Memory B cell (primary cell): ENCODE results near the gene RASGRF2.

ENCODE experiments used
- ATAC-seq: fragments of 150-1000 bp; cut with Tn5 transposase; 2 replicates; pipeline ENCODE4 v1.10.0; 2021; ENCODE audit warnings: low read depth, mild to moderate bottlenecking, moderate library complexity
- DNase-seq, 2 donors: peaks; one replicate each; pipeline ENCODE4 v3.0.0; 2022; ENCODE audit warnings: low spot score in 2 of 2
- H3K27ac Mint-ChIP-seq: one replicate; pipeline ENCODE4 v1.8.0; 2022; ENCODE audit warnings: mild to moderate bottlenecking, moderate library complexity, mixed read lengths
- H3K27me3 Mint-ChIP-seq: one replicate; pipeline ENCODE4 v1.8.0; 2022; ENCODE audit warnings: mixed read lengths
- H3K36me3 Mint-ChIP-seq: one replicate; pipeline ENCODE4 v1.8.0; 2022; ENCODE audit warnings: mild to moderate bottlenecking, mixed read lengths
- H3K4me1 Mint-ChIP-seq: one replicate; pipeline ENCODE4 v1.8.0; 2022; ENCODE audit warnings: mixed read lengths
- H3K4me3 Mint-ChIP-seq: one replicate; pipeline ENCODE4 v1.8.0; 2022; ENCODE audit warnings: mild to moderate bottlenecking, moderate library complexity, mixed read lengths
- H3K9me3 Mint-ChIP-seq: one replicate; pipeline ENCODE4 v1.8.0; 2022; ENCODE audit warnings: mixed read lengths

Gene RASGRF2

DNA sequence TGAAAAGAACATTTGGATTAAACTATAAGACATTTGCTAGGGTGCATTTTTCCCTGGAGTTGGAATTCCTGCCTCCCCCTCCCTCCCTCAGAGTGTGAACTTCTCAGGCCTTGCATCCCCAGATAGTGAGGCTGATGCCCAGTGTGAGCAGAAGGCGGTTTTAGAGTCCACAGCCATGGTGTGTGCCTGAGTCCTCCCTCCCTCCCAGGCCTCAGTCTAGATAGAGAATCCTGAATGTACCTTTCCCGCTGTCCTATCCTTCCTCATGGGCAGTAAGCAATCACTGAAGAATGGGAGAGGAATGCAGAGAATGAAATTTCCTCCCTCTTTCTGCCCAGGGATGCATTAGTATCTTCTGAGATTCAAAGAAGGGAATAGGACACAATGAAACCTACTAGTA, 108.5 kb downstream of the RASGRF2 start:
- no peaks in the 10 kb centered on the region for H3K4me1 Mint-ChIP-seq
- DNase-seq, result no peak
- no peaks in the 10 kb centered on the region for H3K36me3 Mint-ChIP-seq

DNA sequence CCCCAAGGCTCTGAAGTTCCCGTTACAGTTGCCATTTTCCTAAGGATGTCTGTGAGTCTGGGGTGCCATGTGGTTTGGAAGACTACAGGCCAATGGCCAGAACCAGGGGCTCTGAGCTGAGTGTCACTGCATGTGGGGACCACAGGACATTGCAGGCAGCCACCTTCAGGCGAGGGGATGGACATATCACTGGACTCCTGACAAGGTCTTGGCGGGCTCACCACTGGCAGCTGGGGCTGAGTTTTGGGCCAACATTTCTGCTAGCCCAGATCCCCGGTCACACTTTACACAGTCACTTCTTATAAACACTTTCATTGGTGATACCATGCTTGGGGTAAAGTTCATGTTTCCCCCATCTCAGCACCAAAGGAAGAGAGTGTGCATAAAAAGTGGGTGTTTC, 109.8 kb downstream of the RASGRF2 start:
- ATAC-seq, result no peak
- no peak for DNase-seq

More for the DNA sequence above, 108.5 kb downstream of the RASGRF2 start:
- H3K27me3 Mint-ChIP-seq, result peaks cover 7% of the 10 kb centered on the region
- H3K9me3 Mint-ChIP-seq, result peaks cover 2% of the 10 kb centered on the region
- no peak overlapping the region for H3K27ac Mint-ChIP-seq
- no peak overlapping the region for H3K4me3 Mint-ChIP-seq
- no peak for ATAC-seq

DNA sequence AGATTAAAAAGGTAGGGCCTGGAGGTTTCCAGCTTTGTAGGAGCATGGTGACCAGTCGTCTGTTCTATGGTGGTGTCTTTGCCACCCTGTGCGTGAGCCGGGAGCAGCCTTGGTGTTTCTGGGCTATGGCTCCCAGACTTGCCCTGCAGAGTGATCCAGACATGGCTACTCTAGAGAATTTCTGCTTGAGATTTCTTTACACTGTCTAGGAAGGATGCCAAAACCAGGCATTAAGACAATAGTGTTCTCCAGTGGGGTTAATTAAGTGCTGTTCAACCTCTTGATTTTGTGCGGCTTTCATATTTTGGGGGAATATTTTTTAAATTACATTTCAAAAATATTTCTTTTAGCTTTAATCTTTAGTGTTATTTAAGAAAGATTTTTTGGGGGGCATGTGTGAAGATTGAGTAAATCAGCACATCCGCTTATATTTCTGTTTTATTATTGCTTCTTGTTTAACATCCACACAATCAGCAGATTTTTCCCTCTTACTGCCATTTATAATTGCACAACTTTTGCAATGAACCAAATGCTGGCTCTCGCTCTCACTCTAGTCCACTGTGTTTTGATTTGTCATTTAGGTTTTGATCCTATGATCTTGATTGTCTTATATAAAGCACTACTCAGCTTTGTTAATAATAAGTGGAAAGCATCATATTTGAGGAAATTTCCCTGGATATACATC, 110.5 kb downstream of the RASGRF2 start:
- Mint-ChIP-seq H3K9me3 (no peaks in the 10 kb centered on the region), H3K27ac (no peak overlapping the region), H3K36me3 (no peaks in the 10 kb centered on the region), H3K4me1 (no peaks in the 10 kb centered on the region), H3K4me3 (no peak overlapping the region), H3K27me3 (peaks cover 3% of the 10 kb centered on the region)
- DNase-seq, result no peak
- ATAC-seq, result no peak

More for the DNA sequence above, 109.8 kb downstream of the RASGRF2 start:
- peaks cover 3% of the 10 kb centered on the region for H3K27me3 Mint-ChIP-seq
- no peaks in the 10 kb centered on the region for H3K4me1 Mint-ChIP-seq
- H3K4me3 Mint-ChIP-seq, result no peak overlapping the region
- no peaks in the 10 kb centered on the region for H3K9me3 Mint-ChIP-seq
- no peaks in the 10 kb centered on the region for H3K36me3 Mint-ChIP-seq
- H3K27ac Mint-ChIP-seq, result no peak overlapping the region

DNA sequence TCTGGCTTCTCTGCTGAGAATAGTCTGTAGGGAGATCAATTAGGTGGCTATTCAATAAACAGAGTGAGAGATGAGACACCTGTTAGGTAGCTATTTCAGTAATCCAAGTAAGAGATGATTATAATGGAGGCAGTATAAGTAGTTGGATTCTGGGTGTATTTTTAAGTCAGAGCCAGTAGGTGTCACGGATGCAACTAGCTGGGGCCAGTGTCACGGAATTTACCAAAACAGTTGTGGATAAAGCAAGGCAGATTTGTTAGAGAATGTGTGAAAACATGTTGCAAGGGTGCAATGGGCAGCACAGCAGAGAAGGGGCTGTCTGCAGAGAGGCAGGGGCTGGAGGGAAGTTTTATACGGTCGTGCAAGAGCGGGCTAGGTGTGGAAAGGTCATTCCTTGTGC, 114.9 kb downstream of the RASGRF2 start:
- Mint-ChIP-seq H3K36me3 (no peaks in the 10 kb centered on the region), H3K4me1 (no peaks in the 10 kb centered on the region), H3K9me3 (no peaks in the 10 kb centered on the region), H3K4me3 (no peak overlapping the region), H3K27me3 (peaks cover 1% of the 10 kb centered on the region), H3K27ac (no peak overlapping the region)
- DNase-seq (no peak), ATAC-seq (no peak)

DNA sequence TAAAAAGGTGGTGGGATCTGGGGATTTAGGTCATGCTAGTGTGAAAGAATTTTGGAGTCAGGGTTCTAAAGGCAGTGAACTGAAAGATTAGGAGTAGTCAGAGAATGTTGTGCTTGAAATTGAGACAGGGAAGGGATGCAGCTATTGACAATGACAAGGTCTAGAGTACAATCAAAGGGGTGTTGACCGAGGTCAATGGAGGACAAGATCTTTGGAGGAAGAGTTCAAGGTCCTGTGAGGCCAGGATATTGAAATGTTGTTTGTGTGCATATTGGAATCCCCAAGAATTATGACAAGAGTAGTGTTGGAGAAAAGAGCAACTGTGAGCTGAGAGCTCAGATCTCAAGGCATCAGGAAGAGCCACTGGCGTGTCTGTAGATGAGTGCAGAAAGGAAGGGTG, 116.9 kb downstream of the RASGRF2 start:
- no peaks in the 10 kb centered on the region for H3K36me3 Mint-ChIP-seq
- ATAC-seq (no peak), DNase-seq (no peak)
- H3K4me1 Mint-ChIP-seq, result no peaks in the 10 kb centered on the region
- H3K9me3 Mint-ChIP-seq, result no peaks in the 10 kb centered on the region
- H3K4me3 Mint-ChIP-seq, result no peak overlapping the region
- H3K27me3 Mint-ChIP-seq, result no peaks in the 10 kb centered on the region
- H3K27ac Mint-ChIP-seq, result no peak overlapping the region

DNA sequence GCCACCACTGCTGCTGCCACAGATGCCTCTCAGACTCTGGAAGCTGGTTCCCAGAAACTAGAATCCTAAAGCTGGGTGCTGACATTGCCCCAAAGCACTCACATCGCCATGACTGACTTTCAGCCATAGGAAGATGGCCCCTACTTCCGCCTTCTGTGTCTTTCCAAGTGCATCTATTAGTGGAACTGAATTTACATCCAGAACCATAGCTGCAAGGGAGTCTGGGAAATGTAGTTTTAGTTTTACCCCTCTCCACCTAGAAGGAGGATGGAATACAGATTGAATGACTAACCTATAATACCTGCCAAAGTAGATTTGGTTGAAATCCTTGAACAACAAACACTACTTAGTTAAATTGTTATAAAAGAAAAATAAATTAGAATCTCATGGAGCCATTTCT, 118.8 kb downstream of the RASGRF2 start:
- Mint-ChIP-seq H3K27ac (no peak overlapping the region), H3K36me3 (no peaks in the 10 kb centered on the region)

DNA sequence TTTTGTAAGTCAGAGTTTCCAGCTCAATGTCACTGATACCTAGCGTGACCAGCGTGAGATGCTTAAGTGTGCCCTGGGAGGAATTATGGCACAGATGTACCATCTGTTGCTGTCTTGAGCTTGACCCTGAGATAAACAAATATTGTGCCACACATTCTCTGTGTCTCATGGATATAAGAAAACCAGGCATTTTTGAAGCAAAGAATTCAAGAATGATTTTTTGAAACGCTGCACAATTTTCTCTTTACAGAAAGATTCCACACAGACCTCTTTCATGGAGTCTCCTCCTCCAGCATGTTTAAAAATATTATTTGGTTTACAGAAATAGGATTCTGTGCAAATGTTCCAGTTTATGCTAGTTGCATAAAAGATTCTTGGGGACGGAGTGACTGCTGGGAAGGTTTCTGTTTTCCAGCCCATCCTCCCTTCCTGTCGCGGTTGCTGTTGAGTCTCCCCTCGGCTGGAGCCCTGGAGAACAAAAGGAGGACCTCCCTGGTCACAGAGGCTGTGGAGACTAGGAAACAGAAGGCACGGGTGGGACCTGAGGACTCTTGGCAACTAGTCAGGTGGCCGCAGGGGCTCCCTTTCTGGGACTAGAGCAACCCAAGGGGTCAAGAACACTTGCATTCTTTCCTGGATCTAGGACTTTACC, 120.8 kb downstream of the RASGRF2 start:
- Mint-ChIP-seq H3K36me3 (no peaks in the 10 kb centered on the region), H3K27me3 (no peaks in the 10 kb centered on the region), H3K4me3 (no peak overlapping the region)

More for the DNA sequence above, 118.8 kb downstream of the RASGRF2 start:
- ATAC-seq (no peak), DNase-seq (no peak)
- Mint-ChIP-seq H3K27me3 (no peaks in the 10 kb centered on the region), H3K9me3 (no peaks in the 10 kb centered on the region), H3K4me3 (no peak overlapping the region), H3K4me1 (no peaks in the 10 kb centered on the region)

DNA sequence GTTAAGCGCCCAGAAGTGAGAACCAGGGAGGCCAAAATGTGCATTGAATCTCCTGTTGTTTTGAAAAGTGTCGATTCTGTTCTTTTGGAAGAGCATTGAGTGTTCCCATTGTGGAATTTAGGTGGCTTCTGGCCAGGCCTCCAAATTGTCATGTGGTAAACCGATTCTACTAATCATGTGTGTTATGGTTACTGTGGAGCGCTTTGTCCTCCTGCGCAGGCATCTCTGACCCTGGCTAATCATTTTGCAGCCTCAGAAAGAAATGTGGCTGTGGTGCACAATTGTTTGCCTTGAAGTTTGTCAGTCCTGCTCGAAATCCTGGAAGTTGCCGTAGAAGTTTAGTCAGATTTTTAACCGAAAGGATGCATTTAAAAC, 121.3 kb downstream of the RASGRF2 start:
- no peak overlapping the region for H3K4me3 Mint-ChIP-seq
- ATAC-seq (no peak), DNase-seq (no peak)
- no peaks in the 10 kb centered on the region for H3K9me3 Mint-ChIP-seq
- no peak overlapping the region for H3K27ac Mint-ChIP-seq
- H3K36me3 Mint-ChIP-seq, result no peaks in the 10 kb centered on the region
- H3K27me3 Mint-ChIP-seq, result no peaks in the 10 kb centered on the region
- no peaks in the 10 kb centered on the region for H3K4me1 Mint-ChIP-seq

More for the DNA sequence above, 120.8 kb downstream of the RASGRF2 start:
- DNase-seq (no peak), ATAC-seq (no peak)
- Mint-ChIP-seq H3K9me3 (no peaks in the 10 kb centered on the region), H3K4me1 (no peaks in the 10 kb centered on the region), H3K27ac (no peak overlapping the region)

DNA sequence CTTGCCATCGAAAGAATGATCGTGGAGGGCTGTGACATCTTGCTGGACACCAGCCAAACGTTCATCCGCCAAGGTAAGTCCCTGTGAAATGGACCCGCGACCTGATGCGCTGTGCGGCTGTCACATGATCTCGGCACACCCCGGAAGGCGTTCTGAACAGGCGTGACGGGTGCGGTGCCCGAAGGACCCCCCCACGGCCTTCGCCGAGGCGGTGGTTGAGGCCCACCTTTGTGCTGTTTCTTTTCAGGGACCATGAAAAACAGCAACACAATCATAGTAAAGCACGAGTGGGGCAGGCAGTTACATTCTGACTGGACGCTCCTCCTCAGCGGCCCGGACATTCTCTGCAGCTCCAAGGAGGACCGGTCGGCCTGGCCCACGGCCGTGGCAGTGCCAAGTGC, 126.7 kb downstream of the RASGRF2 start:
- H3K9me3 Mint-ChIP-seq, result no peaks in the 10 kb centered on the region
- H3K27ac Mint-ChIP-seq, result no peak overlapping the region
- no peaks in the 10 kb centered on the region for H3K4me1 Mint-ChIP-seq
- ATAC-seq, result no peak
- no peak for DNase-seq
- peaks cover 2% of the 10 kb centered on the region for H3K27me3 Mint-ChIP-seq
- H3K36me3 Mint-ChIP-seq, result no peaks in the 10 kb centered on the region
- H3K4me3 Mint-ChIP-seq, result no peak overlapping the region

DNA sequence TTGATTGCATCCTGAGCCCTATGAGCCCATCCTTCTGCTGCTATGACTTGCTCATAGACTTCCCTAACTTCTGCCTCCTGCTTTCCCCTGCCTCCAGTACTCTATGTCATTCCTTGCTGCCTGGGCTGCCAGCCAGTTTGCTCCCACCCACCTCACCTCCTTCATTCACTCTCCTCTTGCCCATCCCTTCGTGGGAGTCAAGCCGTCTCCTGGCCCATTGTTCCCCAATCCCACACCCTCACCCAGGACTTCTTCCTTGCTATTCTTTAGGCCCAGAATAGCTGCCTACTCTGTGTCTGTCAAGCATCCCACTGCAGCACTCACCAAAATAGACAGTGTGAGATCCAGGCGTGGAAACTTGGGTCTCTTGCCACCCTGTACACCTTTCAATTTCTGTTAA, 131.0 kb downstream of the RASGRF2 start:
- H3K4me3 Mint-ChIP-seq, result no peak overlapping the region
- no peaks in the 10 kb centered on the region for H3K36me3 Mint-ChIP-seq
- DNase-seq (no peak), ATAC-seq (no peak)
- peaks cover 2% of the 10 kb centered on the region for H3K27me3 Mint-ChIP-seq
- no peaks in the 10 kb centered on the region for H3K4me1 Mint-ChIP-seq
- H3K9me3 Mint-ChIP-seq, result no peaks in the 10 kb centered on the region
- no peak overlapping the region for H3K27ac Mint-ChIP-seq

DNA sequence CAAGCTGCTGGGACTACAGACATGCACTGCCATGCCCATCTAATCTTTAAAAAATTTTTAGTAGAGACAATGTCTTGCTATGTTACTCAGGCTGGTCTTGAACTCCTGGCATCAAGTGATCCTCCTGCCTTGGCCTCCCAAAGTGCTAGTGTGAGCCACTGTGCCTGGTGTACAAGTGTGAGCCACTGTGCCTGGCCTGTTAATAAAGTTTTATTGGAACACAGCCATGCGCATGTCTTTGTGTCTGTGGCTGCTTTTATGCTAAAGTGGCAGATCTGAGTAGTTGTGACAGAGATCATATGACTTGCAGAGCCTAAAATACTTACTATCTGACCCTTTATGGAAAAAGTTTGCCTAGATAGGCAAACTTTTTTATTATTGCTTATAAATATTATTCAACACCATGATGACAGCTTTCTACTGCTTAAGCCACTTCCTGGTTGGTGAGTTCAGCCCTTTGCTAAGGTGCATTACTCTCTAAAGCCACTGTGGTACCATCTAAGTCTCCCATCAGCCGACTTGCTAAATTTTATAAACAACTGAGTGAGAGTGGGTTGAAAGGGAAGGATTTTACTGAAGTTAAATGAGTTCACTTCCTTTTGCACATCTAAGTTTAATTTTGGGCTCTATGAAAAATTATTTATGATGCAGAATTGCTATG, 133.5 kb downstream of the RASGRF2 start:
- no peak for DNase-seq
- H3K4me1 Mint-ChIP-seq, result no peaks in the 10 kb centered on the region
- no peak overlapping the region for H3K4me3 Mint-ChIP-seq
- no peak for ATAC-seq
- peaks cover 3% of the 10 kb centered on the region for H3K27me3 Mint-ChIP-seq
- no peak overlapping the region for H3K27ac Mint-ChIP-seq
- H3K9me3 Mint-ChIP-seq, result no peaks in the 10 kb centered on the region
- H3K36me3 Mint-ChIP-seq, result no peaks in the 10 kb centered on the region

DNA sequence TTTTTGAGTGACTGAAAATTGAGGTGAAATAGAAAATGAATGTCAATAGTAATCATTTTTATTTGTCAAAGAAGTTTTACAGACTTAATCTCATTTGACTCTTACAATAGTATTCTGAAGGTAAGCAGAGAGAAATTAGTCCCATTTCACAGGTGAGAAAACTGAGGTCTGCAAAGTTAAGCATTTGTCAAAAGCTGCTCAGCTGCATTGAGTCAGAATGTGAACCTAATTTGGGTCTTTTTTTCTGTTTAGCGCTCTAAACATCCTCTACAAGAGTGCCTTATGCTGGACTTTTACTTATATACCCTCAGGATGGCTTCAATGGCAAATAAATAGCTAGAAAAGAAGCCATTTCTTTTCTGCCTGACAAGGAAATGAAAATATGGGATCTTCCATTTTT, 135.7 kb downstream of the RASGRF2 start:
- ATAC-seq (no peak), DNase-seq (no peak)
- no peaks in the 10 kb centered on the region for H3K4me1 Mint-ChIP-seq
- H3K36me3 Mint-ChIP-seq, result no peaks in the 10 kb centered on the region
- H3K9me3 Mint-ChIP-seq, result no peaks in the 10 kb centered on the region
- H3K27me3 Mint-ChIP-seq, result peaks cover 3% of the 10 kb centered on the region
- H3K27ac Mint-ChIP-seq, result no peak overlapping the region
- H3K4me3 Mint-ChIP-seq, result no peak overlapping the region

DNA sequence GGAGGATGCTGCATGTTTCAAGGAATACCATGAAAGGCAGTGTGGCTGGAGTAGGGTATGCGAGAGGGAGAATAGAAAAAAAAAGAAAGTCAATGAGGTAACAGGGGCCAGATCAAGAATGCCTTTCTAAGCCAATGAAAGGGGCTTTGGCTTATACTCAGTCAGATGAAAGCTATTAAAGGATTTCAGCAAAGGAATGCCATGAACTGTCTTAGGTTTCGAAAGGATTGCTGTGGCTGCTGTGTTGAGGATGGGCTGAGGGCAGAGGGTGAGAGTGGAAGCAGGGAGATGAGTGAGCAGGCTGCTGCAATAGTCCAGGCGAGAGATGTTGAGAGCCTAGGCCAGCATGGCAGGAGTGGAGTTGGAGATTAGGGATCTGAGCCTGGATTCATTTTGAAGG, 137.6 kb downstream of the RASGRF2 start:
- peaks cover 3% of the 10 kb centered on the region for H3K27me3 Mint-ChIP-seq
- no peak for DNase-seq
- no peaks in the 10 kb centered on the region for H3K4me1 Mint-ChIP-seq
- H3K27ac Mint-ChIP-seq, result no peak overlapping the region
- H3K9me3 Mint-ChIP-seq, result no peaks in the 10 kb centered on the region
- H3K36me3 Mint-ChIP-seq, result no peaks in the 10 kb centered on the region
- ATAC-seq, result no peak
- no peak overlapping the region for H3K4me3 Mint-ChIP-seq

DNA sequence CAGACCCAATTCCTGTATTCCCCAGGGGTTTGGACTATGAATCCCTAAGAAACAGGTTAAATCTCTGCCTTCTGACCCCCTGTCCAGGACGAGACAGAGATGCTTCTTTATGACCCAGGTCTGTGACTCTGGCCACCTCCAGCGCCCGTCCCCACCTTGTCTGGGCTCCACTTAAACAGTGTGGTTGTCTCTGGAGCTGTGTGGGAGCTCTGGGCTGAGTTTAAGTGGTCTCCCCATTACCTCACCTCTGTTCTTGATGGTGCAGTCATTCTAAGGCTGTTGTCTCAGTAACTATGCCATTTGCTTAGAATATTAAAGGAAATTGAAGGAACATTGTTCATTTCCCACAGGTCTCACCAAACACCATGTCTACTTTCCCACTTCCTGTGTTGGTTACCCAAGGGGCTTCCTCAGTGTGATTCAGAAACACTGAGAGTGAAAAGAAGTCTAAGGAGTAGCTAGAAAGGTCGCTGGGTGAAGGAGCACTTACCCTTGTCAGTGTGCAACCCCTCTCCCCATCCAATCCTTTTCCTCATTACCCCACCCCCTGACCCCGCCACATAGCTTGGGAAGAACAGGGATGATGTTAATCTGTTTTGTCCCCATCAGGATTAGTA, 145.2 kb downstream of the RASGRF2 start:
- H3K27me3 Mint-ChIP-seq, result peaks cover 3% of the 10 kb centered on the region
- no peak overlapping the region for H3K4me3 Mint-ChIP-seq
- H3K9me3 Mint-ChIP-seq, result no peaks in the 10 kb centered on the region
- H3K27ac Mint-ChIP-seq, result no peak overlapping the region
- no peaks in the 10 kb centered on the region for H3K36me3 Mint-ChIP-seq
- no peak for ATAC-seq
- no peaks in the 10 kb centered on the region for H3K4me1 Mint-ChIP-seq
- no peak for DNase-seq
